ENCODE data around the gene HDLBP.

GRCh38 chr2:241252778-241253475, 62.5 kb downstream of the HDLBP start:
- TF ChIP-seq POLR2A (IDR thresholded peaks at IDR 0.05): no peak
- no peak for TF ChIP-seq CTCF (IDR thresholded peaks at IDR 0.05 in 4 of 5, conservative IDR thresholded peaks at IDR 0.05 in 1 of 5)

Data from gastrocnemius medialis (tissue), 4 donors.